Ramos (cell line): ENCODE measurements around the gene CLSTN1.

ENCODE experiments used
- in situ Hi-C: fragments of 300-500 bp; cut with MboI; formaldehyde crosslinking; loops from one replicate; pipeline ENCODE4 v1.14.3; 2022; ENCODE audit warnings: low sequenced_read_pairs; ENCODE audit not compliant: unreplicated experiment

CLSTN1 gene

DNA sequence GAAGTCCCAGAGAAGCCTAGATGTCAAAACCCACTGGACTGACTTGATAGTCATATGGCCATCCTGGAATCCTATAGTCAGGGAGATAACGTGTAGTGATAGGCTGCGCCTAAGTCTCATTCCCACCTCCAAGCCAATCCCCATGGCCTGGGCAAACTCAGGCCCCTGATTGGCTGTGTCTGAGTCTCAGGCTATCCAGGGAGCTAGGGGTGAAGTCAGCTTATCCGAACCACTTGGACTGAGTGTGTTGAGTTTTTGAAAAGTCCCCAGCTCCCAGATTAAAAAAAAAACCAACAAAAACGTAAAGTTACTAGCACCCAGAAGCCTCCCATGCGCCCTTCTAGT lies 120.6 kb downstream of the CLSTN1 start:
- in situ Hi-C loops = no loop called here

DNA sequence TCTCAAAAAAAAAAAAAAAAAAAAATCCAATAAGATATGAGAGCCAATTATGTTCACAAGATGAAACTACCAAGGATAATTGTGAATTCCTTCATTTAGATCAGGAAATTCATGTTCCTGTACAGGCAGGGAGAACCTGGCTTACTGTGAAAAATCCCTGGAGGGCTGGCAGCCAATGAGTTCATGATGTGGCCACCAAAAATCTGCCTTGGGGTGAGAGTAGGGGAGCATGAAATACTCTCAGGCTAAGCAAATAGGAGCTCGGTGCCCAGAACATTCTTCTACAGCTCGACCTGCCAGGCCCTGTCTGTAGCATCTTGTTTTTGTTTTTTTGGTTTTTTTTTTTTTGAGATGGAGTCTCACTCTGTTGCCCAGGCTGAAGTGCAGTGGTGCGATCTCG lies 122.1 kb downstream of the CLSTN1 start:
- in situ Hi-C loops = no loop called here

DNA sequence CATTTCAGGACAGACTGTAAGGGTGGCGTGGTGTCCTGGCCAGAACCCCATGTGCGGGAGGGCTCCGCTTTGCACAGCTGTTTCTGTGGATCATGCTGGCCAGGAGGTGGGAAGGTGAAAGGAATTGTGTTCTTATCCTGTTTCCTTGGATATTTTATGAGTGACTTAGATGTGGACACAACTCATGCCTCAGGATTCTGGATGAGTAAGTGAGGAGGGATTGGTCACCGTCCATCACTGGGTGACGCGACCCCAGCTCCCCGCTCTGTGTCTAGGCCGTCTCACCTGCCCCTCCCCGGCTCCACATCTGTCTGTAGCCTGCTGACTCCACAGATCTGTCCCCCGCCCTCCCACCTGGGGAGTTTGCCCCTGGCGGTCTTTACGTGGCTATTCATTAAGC lies 123.4 kb downstream of the CLSTN1 start:
- in situ Hi-C loops = no loop called here

DNA sequence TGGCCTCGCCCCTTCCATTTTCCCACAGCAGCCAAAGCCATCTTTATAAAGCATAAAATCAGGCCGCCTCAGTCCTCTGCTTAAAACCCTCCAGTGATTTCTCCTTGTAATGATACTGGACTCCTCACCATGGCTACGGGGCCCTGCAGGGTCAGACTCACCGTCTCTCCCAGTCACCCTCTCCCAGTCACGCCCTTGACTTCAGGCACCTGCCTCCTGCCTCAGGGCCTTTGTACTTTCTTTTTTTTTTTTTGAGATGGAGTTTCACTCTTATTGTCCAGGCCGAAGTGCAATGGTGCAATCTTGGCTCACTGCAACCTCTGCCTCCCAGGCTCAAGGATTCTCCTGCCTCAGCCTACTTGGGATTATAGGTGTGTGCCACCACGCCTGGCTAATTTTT lies 124.4 kb downstream of the CLSTN1 start:
- in situ Hi-C loops = no loop called here

DNA sequence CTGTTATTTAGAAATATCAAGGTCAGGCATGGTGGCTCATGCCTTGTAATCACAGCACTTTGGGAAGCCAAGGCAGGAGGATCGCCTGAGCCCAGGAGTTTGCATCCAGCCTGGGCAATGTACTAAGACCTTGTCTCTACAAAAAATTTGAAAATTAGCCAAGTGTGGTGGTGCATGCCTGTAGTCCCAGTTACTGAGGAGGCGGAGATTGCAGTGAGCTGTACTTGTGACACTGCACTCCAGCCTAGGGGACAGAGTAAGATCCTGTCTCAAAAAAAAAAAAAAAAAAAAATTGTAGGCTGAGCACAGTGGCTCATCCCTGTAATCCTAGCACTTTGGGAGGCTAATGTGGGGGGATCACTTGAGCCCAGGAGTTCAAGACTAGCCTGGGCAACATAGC lies 127.0 kb downstream of the CLSTN1 start:
- in situ Hi-C loops = no loop called here

DNA sequence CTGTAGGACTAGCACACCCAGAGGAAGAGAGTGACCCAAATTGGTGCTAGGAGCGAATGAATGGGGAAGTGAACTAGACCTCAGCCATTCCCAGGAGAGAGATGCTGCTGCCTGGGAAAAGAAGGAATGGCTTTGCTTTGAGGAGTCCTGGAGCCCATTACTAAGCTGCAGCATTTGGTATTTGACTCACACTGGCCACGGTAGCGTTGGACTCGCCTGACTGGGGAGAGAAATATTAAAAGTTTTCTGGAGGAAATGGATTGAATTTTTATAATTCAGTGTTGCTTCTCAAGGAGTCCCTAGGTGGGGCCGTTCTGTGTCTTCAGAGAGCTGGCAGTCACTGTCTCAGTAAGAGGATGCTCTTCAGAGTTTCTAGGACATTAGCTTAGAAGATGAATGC lies 132.1 kb downstream of the CLSTN1 start:
- in situ Hi-C loops = no loop called here

DNA sequence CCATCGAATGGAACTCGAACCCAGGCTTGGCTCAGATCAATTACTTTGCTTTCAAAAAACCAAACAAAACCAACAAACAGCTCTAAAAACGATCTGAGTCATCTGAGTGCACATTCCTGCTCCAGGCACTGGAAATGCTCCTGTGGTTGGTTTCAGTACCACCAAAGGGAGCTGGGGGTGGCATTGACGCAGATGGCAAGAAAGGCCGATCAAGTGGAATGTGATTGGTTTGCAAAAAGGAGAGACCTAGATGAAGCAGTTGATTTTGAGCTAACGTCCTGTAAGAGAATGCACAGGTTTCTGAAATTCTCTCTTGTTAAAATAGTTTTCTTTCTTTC lies 132.7 kb downstream of the CLSTN1 start:
- in situ Hi-C loops = no loop called here

DNA sequence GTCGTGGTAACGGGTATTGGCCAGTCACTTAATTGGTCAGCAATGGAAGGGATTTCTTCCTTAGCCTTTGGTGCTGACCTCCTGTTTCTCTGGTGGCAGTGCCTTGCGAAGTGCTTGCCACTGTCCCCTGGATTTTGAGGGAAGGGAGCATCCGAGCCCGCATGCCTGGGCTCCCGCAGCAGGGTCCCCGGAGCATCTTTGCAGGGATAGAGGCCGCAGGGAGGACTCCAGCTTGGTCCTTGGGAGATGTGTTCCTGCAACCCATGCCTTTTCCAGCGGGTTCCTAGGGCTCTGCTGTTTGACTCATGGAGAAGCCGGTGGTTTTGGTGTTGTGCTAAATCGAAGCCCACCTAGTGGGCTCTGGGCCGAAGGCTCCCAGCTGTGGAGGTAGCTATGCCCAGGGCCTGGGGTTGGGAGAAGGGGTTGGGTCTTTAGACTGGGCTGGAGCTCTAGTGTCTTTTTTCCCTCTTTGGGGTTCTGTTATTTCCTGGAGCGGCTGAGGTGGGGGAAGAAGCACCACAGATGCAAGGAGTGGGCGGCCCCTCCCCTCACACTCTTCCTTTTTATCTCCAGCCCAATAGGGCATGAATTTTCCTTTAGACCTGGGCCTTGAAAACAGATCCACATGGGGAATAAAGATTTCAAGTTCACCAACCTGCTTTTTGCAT lies 133.2 kb downstream of the CLSTN1 start:
- in situ Hi-C loops = no loop called here

DNA sequence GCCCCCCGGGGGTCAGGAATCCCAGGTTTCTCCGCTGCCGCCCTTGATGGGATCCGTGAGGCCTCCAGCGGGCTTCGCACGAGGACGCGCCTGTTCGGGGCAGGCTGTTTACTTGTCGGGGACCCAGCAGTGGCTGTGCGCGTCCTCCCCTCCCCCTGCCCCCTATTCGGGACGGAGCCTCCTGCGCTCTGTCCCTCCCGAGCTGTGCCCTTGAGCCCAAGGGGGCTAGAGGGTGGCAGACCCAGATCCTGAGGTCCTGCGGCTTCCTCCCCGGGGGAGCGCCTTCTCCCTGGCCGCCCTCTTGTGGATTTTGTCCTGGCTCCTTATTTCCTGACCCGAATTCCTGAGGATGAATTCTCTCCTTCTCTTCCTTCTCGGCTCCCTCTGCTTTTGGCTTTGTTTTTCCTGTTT lies 133.8 kb downstream of the CLSTN1 start:
- in situ Hi-C loops = loop anchor here (5.0 kb wide), 1 partner anchor 38 kb away; the partner anchor contains the start of gene PIK3CD

DNA sequence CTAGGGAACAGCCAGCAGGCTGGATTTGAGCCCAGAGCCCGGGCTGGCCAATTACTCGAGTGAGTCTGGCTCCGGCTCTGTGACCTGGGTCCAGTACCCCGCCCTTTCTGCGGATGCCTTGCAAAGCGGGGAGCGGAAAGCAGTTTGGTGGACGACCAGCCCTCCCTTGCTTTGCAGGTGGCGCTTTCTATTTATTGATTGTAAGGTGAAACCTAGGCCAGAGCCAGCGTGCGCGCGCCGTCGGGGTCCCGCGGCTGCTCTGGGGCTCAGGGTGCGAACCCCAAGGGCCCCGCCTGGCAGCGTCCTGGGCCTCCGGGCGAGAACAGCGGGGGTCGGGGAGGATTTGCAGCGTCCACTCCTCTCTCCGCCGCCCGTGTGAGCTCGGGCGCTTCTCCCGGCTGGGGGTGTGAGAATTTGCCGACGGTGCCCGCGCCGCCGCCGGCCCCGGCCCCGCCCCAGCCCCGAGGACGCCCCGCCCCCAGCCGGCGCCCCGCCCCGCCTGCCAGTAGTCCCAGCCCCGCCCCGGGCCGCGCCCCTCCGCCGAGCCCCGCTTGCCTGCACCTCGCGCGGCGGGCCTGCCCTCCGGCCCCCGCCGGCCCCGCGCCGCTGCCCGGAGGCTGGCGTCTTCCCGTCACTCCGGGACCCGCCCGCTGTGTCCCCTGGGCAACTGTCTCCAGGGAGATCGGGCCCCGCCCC lies 134.6 kb downstream of the CLSTN1 start:
- in situ Hi-C loops = loop anchor here (5.0 kb wide), 1 partner anchor 37 kb away; the partner anchor contains the start of gene PIK3CD

DNA sequence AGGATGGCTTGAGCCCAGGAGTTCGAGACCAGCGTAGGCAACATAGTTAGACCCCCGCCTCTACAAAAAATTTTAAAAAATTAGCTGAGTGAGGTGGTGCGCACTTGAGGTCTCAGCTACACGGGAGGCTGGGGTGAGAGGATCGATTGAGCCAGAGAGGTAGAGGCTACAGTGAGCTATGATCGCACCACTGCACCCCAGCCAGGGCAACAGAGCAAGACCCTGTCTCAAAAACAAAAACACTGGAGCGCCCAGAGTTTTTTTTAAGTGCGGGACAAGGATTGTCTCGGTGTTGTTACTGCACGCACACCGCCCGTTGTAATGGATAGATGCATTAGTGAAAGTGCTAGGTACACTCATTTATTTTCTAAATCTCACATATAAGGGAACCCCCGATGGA lies 135.2 kb downstream of the CLSTN1 start:
- in situ Hi-C loops = loop anchor here (5.0 kb wide), 1 partner anchor 36 kb away; the partner anchor contains the start of gene PIK3CD

DNA sequence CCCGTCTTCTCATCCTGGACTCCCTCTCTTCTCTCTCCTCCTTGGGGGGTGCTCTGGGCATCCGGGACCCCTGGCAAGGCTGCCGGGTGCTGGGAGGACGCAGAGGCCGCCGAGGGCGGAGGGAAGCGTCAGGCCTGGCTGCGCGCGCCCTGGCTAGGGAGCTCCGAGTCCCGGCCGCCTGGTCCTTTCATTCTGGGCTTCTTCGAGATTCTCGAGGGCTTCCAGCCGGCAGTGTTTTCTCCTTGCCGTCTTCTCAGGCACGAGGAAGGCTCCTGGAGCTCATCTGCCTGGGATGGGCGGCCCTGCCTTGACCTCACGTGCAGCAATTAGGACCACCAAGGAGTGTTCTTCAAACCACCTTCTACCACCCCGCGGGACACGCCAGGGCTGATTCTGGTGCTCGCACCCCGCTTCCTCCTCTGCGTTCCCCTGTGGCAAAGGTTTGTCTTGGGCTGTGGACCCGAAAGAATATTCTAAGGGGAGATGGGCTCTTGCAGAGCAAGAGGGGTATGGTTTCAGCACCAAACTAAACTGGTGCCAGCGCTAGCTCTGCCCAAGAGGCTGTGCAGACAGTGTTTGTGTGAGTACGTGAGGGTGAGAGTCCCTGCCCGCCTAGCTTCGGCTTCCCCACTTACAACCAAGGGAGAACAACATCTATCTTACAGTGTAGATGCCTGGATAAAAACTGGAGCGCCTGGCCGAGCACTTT lies 135.7 kb downstream of the CLSTN1 start:
- in situ Hi-C loops = loop anchor here (5.0 kb wide), 1 partner anchor 36 kb away; the partner anchor contains the start of gene PIK3CD

DNA sequence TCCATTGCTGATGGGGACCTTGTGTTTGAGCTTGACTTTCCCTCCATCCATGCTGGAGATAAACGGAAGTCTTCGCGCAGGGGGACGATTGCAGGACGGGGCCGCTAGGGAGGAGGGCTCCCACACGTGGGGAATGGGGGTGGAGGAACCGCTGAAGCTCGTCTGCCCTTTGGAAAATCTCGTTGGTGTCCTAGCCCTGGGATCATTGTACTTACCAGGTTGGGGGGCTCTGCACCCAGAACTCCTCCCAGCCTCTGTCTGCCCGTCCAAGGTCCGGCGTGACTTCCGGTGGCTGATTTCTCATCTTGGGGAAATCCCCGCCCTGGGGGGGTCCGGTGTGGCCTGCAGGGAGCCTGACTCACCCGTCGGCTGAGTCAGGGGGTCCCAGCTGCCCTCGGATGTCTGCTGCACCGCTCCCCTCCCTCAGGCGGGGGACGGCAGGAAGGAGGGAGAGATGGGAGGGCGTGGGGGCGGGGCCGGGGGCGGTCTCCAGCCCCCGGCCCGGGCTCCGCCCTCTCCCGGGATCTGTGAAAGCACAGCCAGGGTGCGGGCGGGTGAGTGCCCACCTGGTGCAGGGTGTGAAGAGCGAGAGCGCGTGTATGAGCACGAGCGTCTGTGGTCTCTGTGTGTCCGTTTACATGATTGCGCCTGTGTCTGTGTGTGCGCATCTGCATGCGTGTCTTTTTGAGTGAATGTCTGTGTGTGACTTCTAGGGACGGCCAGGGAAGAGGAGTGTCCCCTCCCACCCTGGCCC lies 136.5 kb downstream of the CLSTN1 start:
- in situ Hi-C loops = loop anchor here (5.0 kb wide), 1 partner anchor 35 kb away; the partner anchor contains the start of gene PIK3CD

DNA sequence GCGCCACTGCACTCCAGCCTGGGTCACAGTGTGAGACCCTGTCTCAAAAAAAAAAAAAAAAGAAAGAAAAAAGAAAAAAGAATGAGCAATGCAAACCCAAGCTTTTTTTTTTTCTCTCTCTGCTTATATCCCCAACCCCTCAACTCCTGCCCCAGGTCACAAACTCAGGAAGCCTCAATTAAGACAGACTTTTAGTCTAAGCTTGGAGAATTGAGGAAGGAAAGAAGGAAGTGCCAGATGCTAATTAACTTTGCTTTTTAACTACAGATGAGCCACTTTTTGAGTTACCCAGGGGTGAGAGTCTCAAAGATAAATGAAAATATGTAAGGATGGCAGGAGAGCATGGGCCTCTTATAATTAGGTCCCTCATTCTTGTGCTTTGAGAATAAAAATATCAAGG lies 139.0 kb downstream of the CLSTN1 start:
- in situ Hi-C loops = loop anchor here (5.0 kb wide), 1 partner anchor 32 kb away; the partner anchor contains the start of gene PIK3CD

DNA sequence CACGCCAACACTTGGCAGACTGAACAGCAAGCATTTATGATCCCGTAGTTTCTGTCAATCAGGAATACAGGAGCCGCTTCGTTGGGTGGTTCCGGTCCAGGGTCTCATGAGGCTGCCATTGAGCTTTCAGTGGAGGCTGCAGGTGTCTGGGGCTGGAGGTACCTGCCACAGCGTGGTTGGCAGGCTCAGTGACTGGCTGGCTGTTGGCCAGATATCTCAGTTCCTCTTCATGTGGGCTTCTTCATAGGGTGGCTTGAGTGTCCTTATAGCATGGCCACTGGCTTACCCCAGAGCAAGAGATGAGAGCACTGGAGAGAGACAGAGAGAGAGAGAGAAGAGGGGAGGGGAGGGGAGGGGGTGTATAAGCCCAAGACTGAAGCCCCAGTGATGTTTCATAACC lies 142.9 kb downstream of the CLSTN1 start:
- in situ Hi-C loops = no loop called here

DNA sequence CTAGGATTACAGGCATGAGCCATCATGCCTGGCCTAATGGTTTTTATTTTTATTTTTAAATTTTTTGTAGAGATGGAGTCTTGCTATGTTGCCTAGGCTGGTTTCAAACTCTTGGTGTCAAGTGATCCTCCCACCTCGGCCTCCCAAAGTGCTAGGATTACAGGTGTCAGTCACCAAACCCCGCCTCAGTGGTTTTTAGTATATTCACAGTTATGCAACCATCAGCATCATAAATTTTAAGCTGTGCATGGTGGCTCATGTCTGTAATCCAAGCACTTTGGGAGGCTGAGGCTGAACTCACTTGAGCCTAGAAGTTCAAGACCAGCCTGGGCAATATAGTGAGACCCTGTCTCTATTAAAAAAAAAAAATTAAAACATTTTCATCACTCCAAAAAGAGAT lies 143.7 kb downstream of the CLSTN1 start:
- in situ Hi-C loops = no loop called here
